Epithelial cell of proximal tubule (primary cell): ENCODE measurements around the gene DAD1. TPM values are rescaled to one million over a fixed set of nuclear protein-coding genes. Genes with fewer than 3 reads are reported as not detected.
A peak's percentile ranks its signal among the peaks of the same experiment; 100 is the strongest.
"Not testable (repeated sequence)": the region's sequence is repeated elsewhere in the genome, so short reads cannot be mapped to it uniquely, and the experiment has no call there.

ENCODE experiments used
- DNase-seq: peaks from one replicate; pipeline ENCODE4 v3.0.0-alpha.2; 2011; ENCODE audit warnings: low read depth
- H3K4me3 ChIP-seq: 2 replicates; pipeline ENCODE4 v1.5.1; 2011; ENCODE audit warnings: low read depth, mild to moderate bottlenecking, low read length
- CTCF ChIP-seq: conservative IDR thresholded peaks from 2 replicates; pipeline ENCODE4 v1.5.1; 2012; ENCODE audit warnings: low read depth, mild to moderate bottlenecking, low read length
- total RNA-seq: library from RNA; depleted of rRNA; stranded (reverse); fragments of >200 nt; gene quantifications from 2 replicates; pipeline ENCODE4 v1.2.3, GENCODE V29; 2015

DAD1 gene
- total RNA-seq, 1 donor from 2014 or later, result 389 TPM

- TF ChIP-seq CTCF, result no peak
- no peak for DNase-seq
- no peak overlapping the region for H3K4me3 ChIP-seq
Measured at GRCh38 chr14:22557846-22558220, 31.2 kb downstream of the DAD1 start.

- TF ChIP-seq CTCF, result peak; percentile 99
- H3K4me3 ChIP-seq, result peak overlapping the region; percentile 36
- no peak for DNase-seq
Measured at GRCh38 chr14:22556990-22557623, 31.9 kb downstream of the DAD1 start.

GRCh38 chr14:22556021-22556989 is 32.7 kb downstream of the DAD1 start:
- H3K4me3 ChIP-seq, result peak overlapping the region; percentile 36
- no peak for TF ChIP-seq CTCF
- DNase-seq, result no peak

GRCh38 chr14:22555384-22556011 is 33.5 kb downstream of the DAD1 start:
- no peak for DNase-seq

GRCh38 chr14:22554498-22555383 is 34.3 kb downstream of the DAD1 start:
- no peak overlapping the region for H3K4me3 ChIP-seq
- no peak for TF ChIP-seq CTCF
- no peak for DNase-seq

More at GRCh38 chr14:22555384-22556011, 33.5 kb downstream of the DAD1 start:
- TF ChIP-seq CTCF, result no peak
- no peak overlapping the region for H3K4me3 ChIP-seq

- H3K4me3 ChIP-seq, DNase-seq: not testable (repeated sequence)
Measured at GRCh38 chr14:22553861-22554497, 35.0 kb downstream of the DAD1 start.
